Measurements from ENCODE around the gene CNGA3.

The CNGA3 gene

GRCh38 chr2:98383166-98383565 lies 36.9 kb downstream of the CNGA3 start:
- Histone ChIP-seq H2AFZ (ENCODE audit: low read length) (no peak overlapping the region), H3K27me3 (ENCODE audit: insufficient read depth, low read length) (peaks cover 4% of the 10 kb centered on the region; the same call in 1 of the 2 replicates), H3F3A (ENCODE audit: insufficient read depth, low read length) (no peaks in the 10 kb centered on the region), H3K27ac (ENCODE audit: low read depth, low read length, poor library complexity, severe bottlenecking) (no peak overlapping the region), H4K20me1 (ENCODE audit: insufficient read depth, low read length) (no peaks in the 10 kb centered on the region), H3K79me2 (ENCODE audit: insufficient read depth, low read length) (no peaks in the 10 kb centered on the region), H3K4me3 (ENCODE audit: low read depth, low read length, poor library complexity, severe bottlenecking) (no peak overlapping the region), H3K4me1 (ENCODE audit: insufficient read depth, low read length, severe bottlenecking) (no peaks in the 10 kb centered on the region), H3K36me3 (ENCODE audit: insufficient read depth, low read length) (no peaks in the 10 kb centered on the region), H3K9me2 (ENCODE audit: low read depth, low read length) (no peaks in the 10 kb centered on the region), H3K4me2 (ENCODE audit: low read length) (no peak overlapping the region), H3K9ac (ENCODE audit: low read length) (no peak overlapping the region), H3K9me3 (ENCODE audit: low read length) (no peaks in the 10 kb centered on the region)
- TF ChIP-seq EZH2 (IDR thresholded peaks at IDR 0.05; ENCODE audit: borderline replicate concordance, low read length) (no peak), CTCF (IDR thresholded peaks at IDR 0.05; ENCODE audit: low read length) (no peak)

DNA sequence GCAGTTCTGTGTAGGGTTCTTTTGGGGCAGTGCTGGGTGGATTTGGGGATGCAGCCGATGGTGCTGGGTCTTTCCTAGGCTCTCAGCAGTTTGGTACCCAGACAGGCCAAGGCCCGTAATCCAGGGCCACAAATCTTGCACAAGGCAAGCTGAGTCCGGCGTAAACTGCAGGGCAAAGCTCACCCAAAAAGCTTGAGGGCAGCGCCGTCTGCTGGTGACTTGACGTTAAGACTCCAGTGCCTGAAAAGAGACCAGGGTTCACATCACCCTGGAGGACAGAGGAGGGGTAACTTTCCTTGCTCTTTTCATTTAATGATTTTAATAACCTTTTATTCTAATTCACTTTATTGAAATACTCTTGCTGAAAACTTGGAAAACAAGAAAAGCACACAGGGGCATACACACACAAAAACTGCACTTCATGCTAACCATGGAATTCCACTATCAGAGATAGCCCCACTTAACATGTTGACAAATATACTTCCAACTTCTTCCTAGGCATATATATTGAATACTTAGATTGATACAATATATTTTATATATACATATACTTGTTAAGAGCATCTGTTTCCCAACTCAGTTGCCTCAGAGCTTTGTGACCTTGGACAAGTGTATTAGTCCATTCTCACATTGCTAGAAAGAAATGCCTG lies 38.9 kb downstream of the CNGA3 start:
- H3K36me3 ChIP-seq (ENCODE audit: insufficient read depth, low read length), result no peaks in the 10 kb centered on the region
- H3K4me1 ChIP-seq (ENCODE audit: insufficient read depth, low read length, severe bottlenecking), result no peaks in the 10 kb centered on the region
- no peak overlapping the region for H3K27ac ChIP-seq (ENCODE audit: low read depth, low read length, poor library complexity, severe bottlenecking)
- H3K9ac ChIP-seq (ENCODE audit: low read length), result no peak overlapping the region
- H2AFZ ChIP-seq (ENCODE audit: low read length), result no peak overlapping the region
- H3K27me3 ChIP-seq (ENCODE audit: insufficient read depth, low read length), result peaks cover 4% of the 10 kb centered on the region; the same call in 1 of the 2 replicates
- TF ChIP-seq CTCF (IDR thresholded peaks at IDR 0.05; ENCODE audit: low read length), result peak; percentile 96
- no peak for TF ChIP-seq EZH2 (IDR thresholded peaks at IDR 0.05; ENCODE audit: borderline replicate concordance, low read length)
- no peaks in the 10 kb centered on the region for H3F3A ChIP-seq (ENCODE audit: insufficient read depth, low read length)
- H3K79me2 ChIP-seq (ENCODE audit: insufficient read depth, low read length), result no peaks in the 10 kb centered on the region
- no peaks in the 10 kb centered on the region for H3K9me3 ChIP-seq (ENCODE audit: low read length)
- no peaks in the 10 kb centered on the region for H4K20me1 ChIP-seq (ENCODE audit: insufficient read depth, low read length)
- no peak overlapping the region for H3K4me3 ChIP-seq (ENCODE audit: low read depth, low read length, poor library complexity, severe bottlenecking)
- H3K4me2 ChIP-seq (ENCODE audit: low read length), result no peak overlapping the region
- H3K9me2 ChIP-seq (ENCODE audit: low read depth, low read length), result no peaks in the 10 kb centered on the region

GRCh38 chr2:98387478-98387877 lies 41.2 kb downstream of the CNGA3 start:
- Histone ChIP-seq H3K4me2 (ENCODE audit: low read length) (no peak overlapping the region), H3K4me1 (ENCODE audit: insufficient read depth, low read length, severe bottlenecking) (no peaks in the 10 kb centered on the region), H3K9me3 (ENCODE audit: low read length) (no peaks in the 10 kb centered on the region), H3K27me3 (ENCODE audit: insufficient read depth, low read length) (no peaks in the 10 kb centered on the region), H2AFZ (ENCODE audit: low read length) (no peak overlapping the region), H3K4me3 (ENCODE audit: low read depth, low read length, poor library complexity, severe bottlenecking) (no peak overlapping the region), H3K9ac (ENCODE audit: low read length) (no peak overlapping the region), H3F3A (ENCODE audit: insufficient read depth, low read length) (no peaks in the 10 kb centered on the region), H3K36me3 (ENCODE audit: insufficient read depth, low read length) (no peaks in the 10 kb centered on the region), H3K79me2 (ENCODE audit: insufficient read depth, low read length) (no peaks in the 10 kb centered on the region), H4K20me1 (ENCODE audit: insufficient read depth, low read length) (no peaks in the 10 kb centered on the region), H3K9me2 (ENCODE audit: low read depth, low read length) (no peaks in the 10 kb centered on the region), H3K27ac (ENCODE audit: low read depth, low read length, poor library complexity, severe bottlenecking) (no peak overlapping the region)
- TF ChIP-seq EZH2 (IDR thresholded peaks at IDR 0.05; ENCODE audit: borderline replicate concordance, low read length) (no peak), CTCF (IDR thresholded peaks at IDR 0.05; ENCODE audit: low read length) (no peak)

Data from OCI-LY1 (cell line).